HCT116 (cell line): ENCODE measurements around the gene RBP5.

Experiments used
- CBX3 ChIP-seq: IDR thresholded peaks from 2 replicates; pipeline ENCODE4 v1.6.1; 2012; ENCODE audit warnings: low read depth
- CTCF ChIP-seq, 3 experiments: fragments of 200-600 bp in 1 of 3; sonication (generic) in 1 of 3; IDR thresholded peaks in 2 of 3; conservative IDR thresholded peaks in 1 of 3; 2 replicates each; pipeline ENCODE4 v1.5.1; 2012 to 2017; ENCODE audit warnings: low read depth in 2 of 3, low read length in 2 of 3, antibody characterized with exemption in 1 of 3, borderline replicate concordance in 1 of 3, control low read depth in 1 of 3, mild to moderate bottlenecking in 1 of 3, mixed read lengths in 1 of 3, mixed run types in 1 of 3, moderate library complexity in 1 of 3; ENCODE audit not compliant: insufficient read depth in 1 of 3
- EGR1 ChIP-seq: IDR thresholded peaks from 2 replicates; pipeline ENCODE4 v1.6.1; 2012; ENCODE audit warnings: low read depth
- POLR2A ChIP-seq: IDR thresholded peaks from 2 replicates; pipeline ENCODE4 v1.7.0; 2011; ENCODE audit warnings: borderline replicate concordance; ENCODE audit not compliant: insufficient read depth, insufficient read length; ENCODE audit errors: extremely low read depth
- RAD21 ChIP-seq: IDR thresholded peaks from 2 replicates; pipeline ENCODE4 v1.6.1; 2012; ENCODE audit warnings: low read depth, mild to moderate bottlenecking
- SP1 ChIP-seq: IDR thresholded peaks from 2 replicates; pipeline ENCODE4 v1.6.1; 2012; ENCODE audit warnings: low read depth
- SRF ChIP-seq: IDR thresholded peaks from 2 replicates; pipeline ENCODE4 v1.6.1; 2012; ENCODE audit warnings: low read depth
- TF ChIP-seq, protein P1 (sequence below): IDR thresholded peaks from 2 replicates; pipeline ENCODE4 v1.6.1; 2012
- TF ChIP-seq, protein P2 (sequence below): IDR thresholded peaks from 2 replicates; pipeline ENCODE4 v1.6.1; 2012; ENCODE audit warnings: low read depth

DNA sequence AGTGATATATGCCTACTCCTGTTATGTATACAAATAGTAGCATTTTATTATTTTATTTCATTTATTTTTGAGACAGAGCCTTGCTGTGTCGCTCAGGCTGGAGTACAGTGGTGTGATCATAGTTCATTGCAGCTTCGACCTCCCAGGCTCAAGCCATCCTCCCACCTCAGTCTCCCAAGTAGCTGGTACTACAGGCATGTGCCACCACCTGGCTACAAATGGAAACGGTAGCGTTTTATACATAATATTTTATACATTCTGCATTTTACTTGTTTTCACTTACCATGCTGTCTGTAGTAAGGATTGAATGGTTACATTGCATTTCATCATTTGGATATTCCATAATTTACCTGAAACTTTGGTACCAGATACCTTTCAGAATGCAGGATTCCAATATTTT lies 50.5 kb downstream of the RBP5 start:
- TF ChIP-seq CBX3 (no peak), POLR2A (no peak), CTCF (IDR thresholded peaks at IDR 0.05 in 2 of 3, conservative IDR thresholded peaks at IDR 0.05 in 1 of 3; ENCODE audit: borderline replicate concordance in 1 of 3, insufficient read depth in 1 of 3, low read depth in 2 of 3, low read length in 2 of 3) (peak; percentile 28 to 43 (median 36); a peak in 4 of 6 replicates), SP1 (no peak), RAD21 (peak; percentile 49; the same call in 1 of the 2 replicates), EGR1 (no peak), SRF (no peak)
- TF ChIP-seq, protein P1, sequence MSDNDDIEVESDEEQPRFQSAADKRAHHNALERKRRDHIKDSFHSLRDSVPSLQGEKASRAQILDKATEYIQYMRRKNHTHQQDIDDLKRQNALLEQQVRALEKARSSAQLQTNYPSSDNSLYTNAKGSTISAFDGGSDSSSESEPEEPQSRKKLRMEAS: peak; percentile 37; the same call in 1 of the 2 replicates
- TF ChIP-seq, protein P2, sequence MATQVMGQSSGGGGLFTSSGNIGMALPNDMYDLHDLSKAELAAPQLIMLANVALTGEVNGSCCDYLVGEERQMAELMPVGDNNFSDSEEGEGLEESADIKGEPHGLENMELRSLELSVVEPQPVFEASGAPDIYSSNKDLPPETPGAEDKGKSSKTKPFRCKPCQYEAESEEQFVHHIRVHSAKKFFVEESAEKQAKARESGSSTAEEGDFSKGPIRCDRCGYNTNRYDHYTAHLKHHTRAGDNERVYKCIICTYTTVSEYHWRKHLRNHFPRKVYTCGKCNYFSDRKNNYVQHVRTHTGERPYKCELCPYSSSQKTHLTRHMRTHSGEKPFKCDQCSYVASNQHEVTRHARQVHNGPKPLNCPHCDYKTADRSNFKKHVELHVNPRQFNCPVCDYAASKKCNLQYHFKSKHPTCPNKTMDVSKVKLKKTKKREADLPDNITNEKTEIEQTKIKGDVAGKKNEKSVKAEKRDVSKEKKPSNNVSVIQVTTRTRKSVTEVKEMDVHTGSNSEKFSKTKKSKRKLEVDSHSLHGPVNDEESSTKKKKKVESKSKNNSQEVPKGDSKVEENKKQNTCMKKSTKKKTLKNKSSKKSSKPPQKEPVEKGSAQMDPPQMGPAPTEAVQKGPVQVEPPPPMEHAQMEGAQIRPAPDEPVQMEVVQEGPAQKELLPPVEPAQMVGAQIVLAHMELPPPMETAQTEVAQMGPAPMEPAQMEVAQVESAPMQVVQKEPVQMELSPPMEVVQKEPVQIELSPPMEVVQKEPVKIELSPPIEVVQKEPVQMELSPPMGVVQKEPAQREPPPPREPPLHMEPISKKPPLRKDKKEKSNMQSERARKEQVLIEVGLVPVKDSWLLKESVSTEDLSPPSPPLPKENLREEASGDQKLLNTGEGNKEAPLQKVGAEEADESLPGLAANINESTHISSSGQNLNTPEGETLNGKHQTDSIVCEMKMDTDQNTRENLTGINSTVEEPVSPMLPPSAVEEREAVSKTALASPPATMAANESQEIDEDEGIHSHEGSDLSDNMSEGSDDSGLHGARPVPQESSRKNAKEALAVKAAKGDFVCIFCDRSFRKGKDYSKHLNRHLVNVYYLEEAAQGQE: no peak
